ENCODE data around the gene SLITRK5. TPM values are rescaled to one million over a fixed set of nuclear protein-coding genes. Genes with fewer than 3 reads are reported as not detected.

The SLITRK5 gene
- total RNA-seq, 1 donor, result 0.09 TPM

DNA sequence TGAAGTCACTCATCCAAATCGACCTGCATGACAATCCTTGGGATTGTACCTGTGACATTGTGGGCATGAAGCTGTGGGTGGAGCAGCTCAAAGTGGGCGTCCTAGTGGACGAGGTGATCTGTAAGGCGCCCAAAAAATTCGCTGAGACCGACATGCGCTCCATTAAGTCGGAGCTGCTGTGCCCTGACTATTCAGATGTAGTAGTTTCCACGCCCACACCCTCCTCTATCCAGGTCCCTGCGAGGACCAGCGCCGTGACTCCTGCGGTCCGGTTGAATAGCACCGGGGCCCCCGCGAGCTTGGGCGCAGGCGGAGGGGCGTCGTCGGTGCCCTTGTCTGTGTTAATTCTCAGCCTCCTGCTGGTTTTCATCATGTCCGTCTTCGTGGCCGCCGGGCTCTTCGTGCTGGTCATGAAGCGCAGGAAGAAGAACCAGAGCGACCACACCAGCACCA is 5.9 kb downstream of the SLITRK5 start:
- TF ChIP-seq, protein P1, sequence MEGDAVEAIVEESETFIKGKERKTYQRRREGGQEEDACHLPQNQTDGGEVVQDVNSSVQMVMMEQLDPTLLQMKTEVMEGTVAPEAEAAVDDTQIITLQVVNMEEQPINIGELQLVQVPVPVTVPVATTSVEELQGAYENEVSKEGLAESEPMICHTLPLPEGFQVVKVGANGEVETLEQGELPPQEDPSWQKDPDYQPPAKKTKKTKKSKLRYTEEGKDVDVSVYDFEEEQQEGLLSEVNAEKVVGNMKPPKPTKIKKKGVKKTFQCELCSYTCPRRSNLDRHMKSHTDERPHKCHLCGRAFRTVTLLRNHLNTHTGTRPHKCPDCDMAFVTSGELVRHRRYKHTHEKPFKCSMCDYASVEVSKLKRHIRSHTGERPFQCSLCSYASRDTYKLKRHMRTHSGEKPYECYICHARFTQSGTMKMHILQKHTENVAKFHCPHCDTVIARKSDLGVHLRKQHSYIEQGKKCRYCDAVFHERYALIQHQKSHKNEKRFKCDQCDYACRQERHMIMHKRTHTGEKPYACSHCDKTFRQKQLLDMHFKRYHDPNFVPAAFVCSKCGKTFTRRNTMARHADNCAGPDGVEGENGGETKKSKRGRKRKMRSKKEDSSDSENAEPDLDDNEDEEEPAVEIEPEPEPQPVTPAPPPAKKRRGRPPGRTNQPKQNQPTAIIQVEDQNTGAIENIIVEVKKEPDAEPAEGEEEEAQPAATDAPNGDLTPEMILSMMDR (IDR thresholded peaks at IDR 0.05; ENCODE audit: insufficient read depth, low read length), result no peak
- no peak overlapping the region for H3K4me3 ChIP-seq (ENCODE audit: low read depth, low read length)
- DNase-seq (ENCODE audit: low read depth), result no peak

DNA sequence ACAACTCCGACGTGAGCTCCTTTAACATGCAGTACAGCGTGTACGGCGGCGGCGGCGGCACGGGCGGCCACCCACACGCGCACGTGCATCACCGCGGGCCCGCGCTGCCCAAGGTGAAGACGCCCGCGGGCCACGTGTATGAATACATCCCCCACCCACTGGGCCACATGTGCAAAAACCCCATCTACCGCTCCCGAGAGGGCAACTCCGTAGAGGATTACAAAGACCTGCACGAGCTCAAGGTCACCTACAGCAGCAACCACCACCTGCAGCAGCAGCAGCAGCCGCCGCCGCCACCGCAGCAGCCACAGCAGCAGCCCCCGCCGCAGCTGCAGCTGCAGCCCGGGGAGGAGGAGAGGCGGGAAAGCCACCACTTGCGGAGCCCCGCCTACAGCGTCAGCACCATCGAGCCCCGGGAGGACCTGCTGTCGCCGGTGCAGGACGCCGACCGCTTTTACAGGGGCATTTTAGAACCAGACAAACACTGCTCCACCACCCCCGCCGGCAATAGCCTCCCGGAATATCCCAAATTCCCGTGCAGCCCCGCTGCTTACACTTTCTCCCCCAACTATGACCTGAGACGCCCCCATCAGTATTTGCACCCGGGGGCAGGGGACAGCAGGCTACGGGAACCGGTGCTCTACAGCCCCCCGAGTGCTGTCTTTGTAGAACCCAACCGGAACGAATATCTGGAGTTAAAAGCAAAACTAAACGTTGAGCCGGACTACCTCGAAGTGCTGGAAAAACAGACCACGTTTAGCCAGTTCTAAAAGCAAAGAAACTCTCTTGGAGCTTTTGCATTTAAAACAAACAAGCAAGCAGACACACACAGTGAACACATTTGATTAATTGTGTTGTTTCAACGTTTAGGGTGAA is 6.6 kb downstream of the SLITRK5 start:
- TF ChIP-seq, protein P1 (IDR thresholded peaks at IDR 0.05; ENCODE audit: insufficient read depth, low read length), result no peak
- no peak for DNase-seq (ENCODE audit: low read depth)
- peak overlapping the region; percentile 13 for H3K4me3 ChIP-seq (ENCODE audit: low read depth, low read length)

DNA sequence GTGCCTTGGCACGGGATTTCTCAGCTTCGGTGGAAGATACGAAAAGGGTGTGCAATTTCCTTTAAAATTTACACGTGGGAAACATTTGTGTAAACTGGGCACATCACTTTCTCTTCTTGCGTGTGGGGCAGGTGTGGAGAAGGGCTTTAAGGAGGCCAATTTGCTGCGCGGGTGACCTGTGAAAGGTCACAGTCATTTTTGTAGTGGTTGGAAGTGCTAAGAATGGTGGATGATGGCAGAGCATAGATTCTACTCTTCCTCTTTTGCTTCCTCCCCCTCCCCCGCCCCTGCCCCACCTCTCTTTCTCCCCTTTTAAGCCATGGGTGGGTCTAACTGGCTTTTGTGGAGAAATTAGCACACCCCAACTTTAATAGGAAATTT is 7.2 kb downstream of the SLITRK5 start:
- no peak for DNase-seq (ENCODE audit: low read depth)
- H3K4me3 ChIP-seq (ENCODE audit: low read depth, low read length), result no peak overlapping the region
- TF ChIP-seq, protein P1 (IDR thresholded peaks at IDR 0.05; ENCODE audit: insufficient read depth, low read length), result no peak

DNA sequence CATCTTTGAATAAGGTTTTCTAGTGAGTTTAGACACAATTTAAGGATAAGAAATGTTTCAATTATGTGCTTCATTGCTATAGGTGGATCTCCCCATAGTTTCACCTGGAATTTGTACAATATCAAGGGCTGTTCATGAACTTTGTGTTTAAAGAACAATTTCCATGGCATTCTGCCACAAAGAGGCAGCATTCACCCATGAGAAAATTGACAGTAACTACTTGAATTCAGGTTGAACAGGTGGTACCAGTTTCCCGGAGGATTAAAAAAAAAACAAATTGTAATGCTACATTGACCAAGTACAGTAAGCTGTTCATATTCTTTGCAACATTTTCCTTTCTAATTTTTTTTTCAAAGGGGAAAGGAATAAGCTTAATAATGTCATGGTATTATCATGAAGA is 9.1 kb downstream of the SLITRK5 start:
- no peak overlapping the region for H3K4me3 ChIP-seq (ENCODE audit: low read depth, low read length)
- TF ChIP-seq, protein P1 (IDR thresholded peaks at IDR 0.05; ENCODE audit: insufficient read depth, low read length), result no peak
- no peak for DNase-seq (ENCODE audit: low read depth)

DNA sequence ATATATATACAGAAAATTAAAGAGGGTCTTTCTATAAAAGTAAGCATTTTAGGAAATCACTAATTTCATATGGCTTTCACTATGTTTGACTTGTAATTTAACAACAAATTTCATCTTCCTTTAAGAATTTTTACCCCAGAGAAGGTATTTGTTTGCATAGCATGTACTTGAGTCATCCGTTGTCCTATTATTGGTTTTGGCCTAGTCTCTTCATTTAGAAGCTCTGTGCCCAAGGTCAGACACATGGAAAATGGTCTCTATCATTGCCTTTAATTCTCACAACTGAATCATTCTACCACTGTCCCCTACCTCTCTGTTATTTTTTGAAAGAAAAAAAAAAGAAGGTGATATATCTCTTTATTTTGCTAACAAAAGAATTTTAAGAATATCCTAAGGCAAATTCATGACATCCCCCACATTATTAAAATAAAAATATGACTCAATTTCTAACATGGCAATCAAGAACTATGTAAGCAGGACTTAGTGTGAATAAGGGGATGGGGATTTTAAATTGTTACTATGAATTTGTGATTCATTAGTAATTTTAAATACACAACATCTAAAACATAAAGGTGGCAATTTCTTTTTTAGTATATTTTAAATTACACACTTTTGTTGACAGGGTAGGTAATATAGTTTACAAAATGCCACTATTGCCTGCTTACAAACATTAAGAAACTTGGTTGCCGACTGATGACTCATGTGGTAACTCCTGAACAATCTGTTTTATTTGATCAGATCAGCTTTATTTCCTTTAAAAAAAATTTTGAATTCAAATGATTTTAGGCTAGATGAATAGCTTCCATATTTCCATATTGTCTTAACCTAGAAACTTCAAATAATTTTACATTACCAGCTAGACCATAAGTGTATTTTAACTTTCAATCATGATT is 13.9 kb downstream of the SLITRK5 start:
- no peak overlapping the region for H3K4me3 ChIP-seq (ENCODE audit: low read depth, low read length)
- DNase-seq (ENCODE audit: low read depth), result no peak
- TF ChIP-seq, protein P1 (IDR thresholded peaks at IDR 0.05; ENCODE audit: insufficient read depth, low read length), result no peak

DNA sequence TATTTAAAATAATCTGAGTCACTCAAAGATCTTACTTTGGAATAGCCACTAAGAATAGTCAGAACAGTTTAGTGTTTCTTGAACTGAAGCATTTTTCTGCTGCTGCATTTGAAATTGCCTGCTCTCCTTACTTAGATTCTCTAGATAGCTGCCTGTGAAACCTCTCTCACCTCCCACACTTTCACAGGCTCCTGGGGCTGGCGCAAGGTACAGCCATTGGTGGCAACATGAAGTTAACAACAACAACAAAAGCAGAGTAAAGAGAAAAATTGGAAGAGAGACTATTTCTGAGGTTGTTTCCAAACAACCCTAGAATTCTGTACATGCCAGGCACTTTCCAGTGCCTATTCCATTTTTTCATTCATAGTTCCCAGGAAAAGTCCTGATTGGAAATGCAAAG is 25.3 kb downstream of the SLITRK5 start:
- no peak overlapping the region for H3K4me3 ChIP-seq (ENCODE audit: low read depth, low read length)
- no peak for DNase-seq (ENCODE audit: low read depth)
- TF ChIP-seq, protein P1 (IDR thresholded peaks at IDR 0.05; ENCODE audit: insufficient read depth, low read length), result no peak
